HUES48 (cell line): Measurements from ENCODE around the gene MID1.

Experiments
- H3K27ac ChIP-seq: one replicate; pipeline ENCODE4 v1.7.0; 2013; ENCODE audit warnings: low read depth, low read length, inconsistent platforms
- H3K27me3 ChIP-seq: 2 replicates; pipeline ENCODE4 v1.6.1; 2013; ENCODE audit warnings: mild to moderate bottlenecking, low read length; ENCODE audit not compliant: control insufficient read depth, insufficient read depth
- H3K36me3 ChIP-seq: 2 replicates; pipeline ENCODE4 v1.6.1; 2013; ENCODE audit warnings: low read length; ENCODE audit not compliant: control insufficient read depth, insufficient read depth
- H3K4me1 ChIP-seq: 2 replicates; pipeline ENCODE4 v1.6.1; 2013; ENCODE audit warnings: mild to moderate bottlenecking, low read length; ENCODE audit not compliant: control insufficient read depth, insufficient read depth
- H3K4me3 ChIP-seq: 2 replicates; pipeline ENCODE4 v1.5.1; 2013; ENCODE audit warnings: mild to moderate bottlenecking, low read depth, low read length
- H3K9ac ChIP-seq: 2 replicates; pipeline ENCODE4 v1.6.1; 2013; ENCODE audit warnings: mild to moderate bottlenecking, low read depth, low read length, moderate library complexity
- H3K9me3 ChIP-seq: 2 replicates; pipeline ENCODE4 v1.6.1; 2013; ENCODE audit warnings: low read length; ENCODE audit not compliant: control insufficient read depth, insufficient read depth

The MID1 gene

DNA sequence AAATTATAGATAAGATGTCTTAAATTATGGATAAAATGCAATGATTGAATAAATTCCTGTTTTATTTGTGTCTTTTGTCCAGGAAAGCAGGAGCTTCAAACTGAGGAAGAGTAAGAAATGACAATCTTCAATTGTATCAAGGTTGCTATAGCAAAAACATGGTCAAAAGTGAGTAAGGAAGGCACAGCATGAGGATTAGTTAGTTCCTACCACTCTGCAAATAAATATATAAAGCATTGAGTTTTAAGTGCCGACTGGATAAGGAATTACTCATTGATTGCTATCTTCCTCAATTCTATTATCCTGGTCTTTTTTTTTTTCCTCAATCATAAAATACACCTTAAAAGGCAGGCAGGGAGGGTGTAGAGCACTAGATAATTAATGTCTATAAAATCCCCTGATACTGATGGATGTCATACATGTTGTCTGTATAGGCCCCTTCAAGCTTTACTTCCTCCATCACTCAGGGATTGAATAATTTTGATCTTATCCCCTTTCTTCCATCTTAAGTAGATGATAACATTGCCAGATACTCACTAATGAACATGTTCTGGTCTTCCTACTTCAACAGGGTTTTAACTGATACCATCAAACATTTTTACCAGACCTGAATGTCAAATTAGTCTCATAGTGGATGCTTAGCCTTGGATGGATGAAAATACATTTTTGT is 86.6 kb downstream of the MID1 start:
- no peaks in the 10 kb centered on the region for H3K9me3 ChIP-seq
- H3K9ac ChIP-seq: no peak overlapping the region
- H3K4me1 ChIP-seq: peaks cover 30% of the 10 kb centered on the region
- no peaks in the 10 kb centered on the region for H3K27me3 ChIP-seq
- no peak overlapping the region for H3K4me3 ChIP-seq
- H3K27ac ChIP-seq: no peak overlapping the region
- H3K36me3 ChIP-seq: no peaks in the 10 kb centered on the region

DNA sequence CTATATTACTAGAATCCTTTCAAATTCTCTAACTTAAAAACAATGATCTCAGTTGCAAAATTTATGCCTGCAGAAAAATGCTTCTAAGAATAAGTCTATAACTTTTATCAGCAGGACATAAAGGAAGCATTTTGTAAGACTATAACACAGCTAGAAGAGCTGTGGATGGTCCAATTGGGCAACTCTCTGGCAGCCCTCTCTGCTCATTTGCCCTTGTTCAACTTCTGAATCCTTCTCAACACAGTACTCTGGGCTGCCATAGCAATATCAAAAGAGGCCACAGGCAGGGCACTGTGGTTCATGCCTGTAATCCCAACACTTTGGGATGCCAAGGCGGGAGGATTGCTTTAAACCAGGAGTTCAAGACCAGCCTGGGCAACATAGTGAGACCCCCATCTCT is 88.5 kb downstream of the MID1 start:
- Histone ChIP-seq H3K27me3 (no peaks in the 10 kb centered on the region), H3K9ac (no peak overlapping the region), H3K9me3 (no peaks in the 10 kb centered on the region), H3K36me3 (no peaks in the 10 kb centered on the region), H3K4me3 (no peak overlapping the region), H3K4me1 (peaks cover 38% of the 10 kb centered on the region), H3K27ac (no peak overlapping the region)

DNA sequence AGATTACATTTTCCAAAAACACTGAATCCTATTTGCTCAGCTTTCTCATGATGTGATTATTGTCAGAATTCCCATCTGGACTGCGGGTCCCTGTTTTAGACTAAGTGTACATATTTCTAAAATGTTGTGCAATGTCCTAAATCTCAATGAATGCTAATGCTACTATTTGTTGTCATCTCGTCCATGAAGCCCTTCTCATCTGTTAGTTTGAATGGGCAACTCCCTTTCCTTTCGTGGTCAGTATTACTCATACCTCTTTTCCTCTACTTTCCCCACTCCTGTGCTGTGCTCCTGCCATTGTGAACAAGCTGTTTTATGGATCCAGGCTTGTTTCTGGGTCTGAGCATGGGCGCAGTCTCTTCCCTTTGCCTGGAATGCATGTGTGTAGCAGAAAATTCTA is 91.0 kb downstream of the MID1 start:
- no peak overlapping the region for H3K4me3 ChIP-seq
- no peak overlapping the region for H3K27ac ChIP-seq
- peaks cover 32% of the 10 kb centered on the region for H3K4me1 ChIP-seq
- H3K27me3 ChIP-seq: no peaks in the 10 kb centered on the region
- no peaks in the 10 kb centered on the region for H3K9me3 ChIP-seq
- no peak overlapping the region for H3K9ac ChIP-seq
- H3K36me3 ChIP-seq: no peaks in the 10 kb centered on the region

DNA sequence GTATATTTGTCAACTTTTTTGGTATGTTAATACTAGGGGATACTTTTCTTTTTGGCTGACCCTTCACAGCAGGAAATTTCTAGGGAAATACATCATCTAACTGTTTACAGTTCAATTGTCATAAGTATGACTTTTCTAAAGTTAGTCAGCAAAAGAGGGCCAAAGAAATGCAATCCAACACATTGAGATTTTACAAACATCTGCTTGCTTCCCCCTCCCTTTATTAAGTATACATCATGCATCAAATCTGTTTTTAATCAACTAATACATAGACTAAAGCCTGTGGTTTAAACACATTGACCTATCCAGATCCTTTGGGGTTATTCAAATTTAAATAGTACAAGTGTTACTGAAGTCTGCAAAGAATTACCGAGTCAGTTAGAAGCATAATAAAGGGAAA is 93.9 kb downstream of the MID1 start:
- Histone ChIP-seq H3K4me1 (peaks cover 23% of the 10 kb centered on the region; the same call in 1 of the 2 replicates), H3K27me3 (no peaks in the 10 kb centered on the region), H3K4me3 (no peak overlapping the region), H3K9ac (no peak overlapping the region), H3K36me3 (0 out of 2 replicates have a peak, but pooled peaks cover 5% of the 10 kb centered on the region), H3K9me3 (no peaks in the 10 kb centered on the region), H3K27ac (no peak overlapping the region)

DNA sequence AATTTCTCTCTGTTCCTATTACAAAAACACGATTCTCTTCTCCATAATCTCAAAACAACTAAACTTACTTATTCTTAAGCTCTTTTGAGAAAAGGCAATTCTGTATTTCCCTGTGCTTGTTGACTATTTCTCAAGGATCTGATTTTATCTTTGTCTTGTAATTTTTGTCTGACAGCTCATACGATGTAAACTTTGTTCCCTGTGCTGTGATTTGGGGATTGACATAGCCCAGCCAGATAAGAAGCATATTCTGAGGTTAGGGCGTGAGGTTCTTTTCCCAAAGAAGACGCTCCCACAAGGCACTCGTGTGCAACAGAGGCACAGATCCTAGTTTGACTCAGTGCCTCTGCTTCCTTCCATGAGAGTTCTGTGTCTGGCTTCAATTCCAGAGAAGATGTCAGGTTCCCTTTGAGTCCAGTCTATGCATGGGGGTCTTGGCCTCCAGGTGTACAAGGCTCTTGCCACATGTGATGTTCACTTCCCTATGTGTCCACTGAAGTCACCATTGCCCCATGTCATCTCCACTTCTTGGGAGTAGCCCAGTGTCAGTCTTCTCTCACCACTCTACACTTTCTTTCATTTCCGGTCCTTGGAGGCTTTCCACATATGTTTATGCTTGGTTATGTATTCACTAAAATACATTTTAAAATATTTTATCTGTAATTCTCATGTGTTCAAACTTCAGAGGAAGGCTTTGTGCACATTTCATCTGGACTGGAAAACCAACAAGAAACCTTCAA is 94.8 kb downstream of the MID1 start:
- H3K9ac ChIP-seq: no peak overlapping the region
- no peaks in the 10 kb centered on the region for H3K27me3 ChIP-seq
- H3K36me3 ChIP-seq: 0 out of 2 replicates have a peak, but pooled peaks cover 9% of the 10 kb centered on the region
- no peak overlapping the region for H3K4me3 ChIP-seq
- H3K9me3 ChIP-seq: no peaks in the 10 kb centered on the region
- H3K27ac ChIP-seq: no peak overlapping the region
- peaks cover 27% of the 10 kb centered on the region; the same call in 1 of the 2 replicates for H3K4me1 ChIP-seq

DNA sequence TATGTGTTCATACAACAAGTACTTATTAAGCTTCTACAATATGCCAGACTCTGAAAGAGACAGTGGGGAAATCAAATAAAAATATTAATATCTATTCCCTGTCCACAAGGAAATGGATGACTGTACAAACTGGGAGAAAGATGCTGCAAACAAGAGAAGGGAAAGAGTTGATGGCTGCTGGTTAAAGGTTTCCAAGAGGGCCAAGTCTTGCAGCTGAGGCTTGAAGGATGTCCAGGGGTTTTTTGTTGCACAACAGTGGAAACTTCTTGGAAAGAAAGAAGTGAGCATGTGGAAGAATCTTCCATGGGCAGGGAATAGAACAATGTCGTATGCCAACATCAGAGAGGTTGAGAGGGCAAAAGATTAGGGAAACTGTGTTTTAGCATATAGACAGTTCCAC is 95.8 kb downstream of the MID1 start:
- Histone ChIP-seq H3K9me3 (no peaks in the 10 kb centered on the region), H3K4me1 (peaks cover 36% of the 10 kb centered on the region; the same call in 1 of the 2 replicates), H3K4me3 (no peak overlapping the region), H3K27ac (no peak overlapping the region), H3K9ac (no peak overlapping the region), H3K27me3 (no peaks in the 10 kb centered on the region), H3K36me3 (0 out of 2 replicates have a peak, but pooled peaks cover 9% of the 10 kb centered on the region)

DNA sequence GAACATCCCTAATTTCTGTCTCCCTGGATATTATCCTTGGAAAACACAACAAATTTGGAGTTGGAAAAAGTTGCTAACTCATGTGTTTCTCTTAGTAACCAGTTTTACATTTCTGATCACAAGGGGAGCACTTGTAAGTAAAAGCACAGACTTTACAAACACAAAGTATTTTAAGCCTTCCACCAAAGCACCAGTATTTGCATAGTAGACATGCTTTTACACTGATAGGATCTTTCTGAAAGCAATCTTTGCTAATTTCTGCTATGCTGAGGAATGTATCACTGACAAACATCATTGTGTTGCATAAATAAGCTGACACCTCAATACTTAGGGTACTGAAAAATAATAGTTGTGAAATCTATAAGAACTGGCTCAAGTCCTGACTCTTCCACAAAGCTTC is 100.6 kb downstream of the MID1 start:
- Histone ChIP-seq H3K4me1 (peaks cover 32% of the 10 kb centered on the region), H3K9me3 (no peaks in the 10 kb centered on the region), H3K27me3 (no peaks in the 10 kb centered on the region), H3K4me3 (no peak overlapping the region), H3K9ac (no peak overlapping the region), H3K27ac (no peak overlapping the region), H3K36me3 (0 out of 2 replicates have a peak, but pooled peaks cover 13% of the 10 kb centered on the region)

DNA sequence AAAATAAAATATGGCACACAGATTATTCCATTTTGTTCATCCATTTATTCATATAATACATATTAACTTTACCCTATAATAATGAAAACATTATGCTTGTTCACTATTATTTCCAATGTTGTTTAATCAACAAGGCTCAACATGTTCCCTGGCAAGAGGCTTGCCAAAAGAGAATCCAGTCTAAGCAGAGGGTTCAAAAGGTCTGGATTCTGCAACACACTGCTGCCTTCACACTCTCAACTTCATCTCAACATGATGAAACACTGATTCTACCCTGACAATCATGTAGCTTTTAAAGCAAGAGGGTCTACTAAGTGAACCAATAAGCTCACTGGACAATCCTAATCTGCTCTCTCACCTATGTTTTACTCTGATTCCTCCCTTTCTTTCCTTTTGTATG is 101.1 kb downstream of the MID1 start:
- 0 out of 2 replicates have a peak, but pooled peaks cover 13% of the 10 kb centered on the region for H3K36me3 ChIP-seq
- no peak overlapping the region for H3K9ac ChIP-seq
- H3K4me3 ChIP-seq: no peak overlapping the region
- H3K9me3 ChIP-seq: no peaks in the 10 kb centered on the region
- H3K27ac ChIP-seq: no peak overlapping the region
- H3K27me3 ChIP-seq: no peaks in the 10 kb centered on the region
- peaks cover 32% of the 10 kb centered on the region for H3K4me1 ChIP-seq

DNA sequence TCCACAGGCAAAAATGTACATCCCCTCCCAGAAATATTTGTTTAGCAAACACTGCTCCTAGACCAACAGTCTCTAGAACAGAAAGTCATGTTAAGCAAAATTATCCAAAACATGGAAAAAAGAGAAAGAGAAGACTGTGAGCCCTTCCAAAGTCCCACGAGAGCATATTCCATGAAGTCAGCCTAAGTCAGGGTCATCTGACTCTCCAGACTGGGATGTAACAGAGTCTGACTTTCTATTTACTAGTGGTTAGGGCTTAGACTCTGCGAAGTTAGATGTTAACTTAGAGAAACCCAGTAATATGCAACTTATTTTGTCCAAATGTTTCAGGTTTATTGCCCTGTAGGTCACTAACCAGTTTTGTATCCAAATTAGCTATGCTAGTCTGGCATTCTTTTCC is 102.3 kb downstream of the MID1 start:
- Histone ChIP-seq H3K9me3 (no peaks in the 10 kb centered on the region), H3K9ac (no peak overlapping the region), H3K36me3 (0 out of 2 replicates have a peak, but pooled peaks cover 13% of the 10 kb centered on the region), H3K4me3 (no peak overlapping the region), H3K4me1 (peaks cover 32% of the 10 kb centered on the region), H3K27me3 (no peaks in the 10 kb centered on the region), H3K27ac (no peak overlapping the region)

DNA sequence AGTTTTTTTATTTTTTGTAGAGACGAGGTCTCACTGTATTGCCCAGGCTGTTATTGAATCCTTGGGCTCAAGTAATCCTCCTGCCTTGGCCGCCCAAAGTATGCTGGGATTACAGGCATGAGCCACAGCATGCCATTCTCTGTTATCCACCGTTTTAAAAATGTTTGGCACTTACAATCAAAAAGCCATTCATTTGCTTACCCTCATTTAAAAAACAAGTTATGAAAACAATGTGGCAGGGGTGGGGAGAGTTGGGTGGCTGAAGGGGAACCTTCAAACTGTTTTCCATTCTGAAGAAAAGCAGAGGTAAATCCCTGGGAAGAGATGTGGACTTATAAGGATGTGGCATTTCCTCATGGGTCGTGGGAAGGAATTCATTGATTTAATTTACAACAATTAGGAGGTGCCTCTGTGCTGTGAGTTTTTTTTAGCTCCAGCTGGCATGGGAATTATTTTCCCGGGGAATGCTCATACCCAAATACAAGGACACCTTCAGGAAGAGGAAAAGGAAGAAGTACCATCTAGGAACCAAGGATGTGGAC is 103.5 kb downstream of the MID1 start:
- H3K27ac ChIP-seq: no peak overlapping the region
- H3K9me3 ChIP-seq: no peaks in the 10 kb centered on the region
- no peaks in the 10 kb centered on the region for H3K27me3 ChIP-seq
- 0 out of 2 replicates have a peak, but pooled peaks cover 10% of the 10 kb centered on the region for H3K36me3 ChIP-seq
- H3K4me3 ChIP-seq: no peak overlapping the region
- no peak overlapping the region for H3K9ac ChIP-seq
- peaks cover 35% of the 10 kb centered on the region for H3K4me1 ChIP-seq

DNA sequence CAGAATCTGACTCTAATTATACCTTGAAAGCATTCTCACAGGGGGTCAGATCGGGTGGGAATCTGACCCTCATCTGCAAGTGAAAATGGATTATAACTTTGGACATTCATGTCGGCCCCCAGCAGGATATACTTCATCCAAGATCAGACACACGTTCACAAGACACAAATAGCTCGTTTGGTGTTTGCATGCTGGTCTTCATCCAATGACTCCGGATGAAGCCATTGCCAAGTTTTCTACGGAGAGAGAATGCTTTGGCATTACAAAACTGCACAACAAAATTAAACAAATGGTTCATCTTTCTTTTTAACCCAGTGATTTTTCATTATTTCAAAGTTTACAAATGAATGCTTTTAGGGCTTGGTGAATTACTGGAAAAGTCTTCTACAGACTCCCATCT is 105.5 kb downstream of the MID1 start:
- no peaks in the 10 kb centered on the region for H3K9me3 ChIP-seq

More for the DNA sequence above, 105.5 kb downstream of the MID1 start:
- Histone ChIP-seq H3K4me1 (peaks cover 30% of the 10 kb centered on the region), H3K27me3 (no peaks in the 10 kb centered on the region), H3K9ac (no peak overlapping the region), H3K27ac (no peak overlapping the region), H3K4me3 (no peak overlapping the region), H3K36me3 (0 out of 2 replicates have a peak, but pooled peaks cover 4% of the 10 kb centered on the region)
